ENCODE results near the gene USP7. TPM values are rescaled to one million over a fixed set of nuclear protein-coding genes. Genes with fewer than 3 reads are reported as not detected.
A peak's percentile ranks its signal among the peaks of the same experiment; 100 is the strongest.

USP7 gene
- total RNA-seq, 4 donors from 2014 or later = 125 to 139 (median 130) TPM

DNA sequence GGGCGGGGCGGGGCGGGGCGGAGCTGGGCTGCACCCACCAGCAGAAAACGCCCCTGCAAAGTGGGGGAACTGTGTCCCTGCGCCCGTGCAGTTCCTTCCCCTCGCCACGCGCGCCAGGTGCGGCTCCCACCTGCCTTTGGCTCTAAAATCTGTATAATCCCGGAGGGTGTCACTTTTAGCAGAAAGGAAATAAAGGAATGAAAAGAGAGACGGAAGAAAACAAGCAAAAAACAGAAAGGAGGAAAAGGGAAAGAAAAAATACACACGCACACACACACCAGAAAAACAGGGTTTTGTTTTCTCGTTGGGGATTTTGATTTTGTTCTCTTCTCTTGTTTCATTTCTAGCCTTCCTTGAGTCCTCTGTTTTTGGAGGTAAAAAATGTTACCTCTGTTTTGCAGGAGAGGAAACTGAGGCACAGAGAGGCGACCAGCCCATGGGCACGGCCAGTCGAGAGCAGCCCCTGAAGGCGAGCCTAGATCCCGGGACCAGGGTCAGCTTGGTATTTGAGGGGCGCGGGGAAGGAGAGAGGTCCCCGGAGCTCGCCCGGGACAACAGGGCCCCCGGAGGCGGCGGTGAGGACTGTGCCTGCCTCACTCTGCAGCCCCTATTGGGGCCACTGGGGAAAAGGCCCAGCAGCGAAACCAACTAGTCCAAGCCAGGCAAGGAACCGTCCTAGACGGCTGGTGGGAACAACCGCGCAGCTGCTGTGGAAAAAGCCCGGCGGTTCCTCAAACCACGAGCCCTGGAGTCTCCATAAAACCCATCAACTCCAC lies 94.3 kb downstream of the USP7 start:
- TF ChIP-seq, protein P1, sequence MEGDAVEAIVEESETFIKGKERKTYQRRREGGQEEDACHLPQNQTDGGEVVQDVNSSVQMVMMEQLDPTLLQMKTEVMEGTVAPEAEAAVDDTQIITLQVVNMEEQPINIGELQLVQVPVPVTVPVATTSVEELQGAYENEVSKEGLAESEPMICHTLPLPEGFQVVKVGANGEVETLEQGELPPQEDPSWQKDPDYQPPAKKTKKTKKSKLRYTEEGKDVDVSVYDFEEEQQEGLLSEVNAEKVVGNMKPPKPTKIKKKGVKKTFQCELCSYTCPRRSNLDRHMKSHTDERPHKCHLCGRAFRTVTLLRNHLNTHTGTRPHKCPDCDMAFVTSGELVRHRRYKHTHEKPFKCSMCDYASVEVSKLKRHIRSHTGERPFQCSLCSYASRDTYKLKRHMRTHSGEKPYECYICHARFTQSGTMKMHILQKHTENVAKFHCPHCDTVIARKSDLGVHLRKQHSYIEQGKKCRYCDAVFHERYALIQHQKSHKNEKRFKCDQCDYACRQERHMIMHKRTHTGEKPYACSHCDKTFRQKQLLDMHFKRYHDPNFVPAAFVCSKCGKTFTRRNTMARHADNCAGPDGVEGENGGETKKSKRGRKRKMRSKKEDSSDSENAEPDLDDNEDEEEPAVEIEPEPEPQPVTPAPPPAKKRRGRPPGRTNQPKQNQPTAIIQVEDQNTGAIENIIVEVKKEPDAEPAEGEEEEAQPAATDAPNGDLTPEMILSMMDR (IDR thresholded peaks at IDR 0.05) = peak in 3 of 6 experiments; percentile 16 to 45 (median 22)
- peak in 1 of 2 donors; percentile 11 for TF ChIP-seq POLR2A (IDR thresholded peaks at IDR 0.05)
- no peak for DNase-seq
- Histone ChIP-seq H3K36me3 (no peaks in the 10 kb centered on the region), H3K4me1 (peaks cover 0 to 38% (median 9%) of the 10 kb centered on the region in 4 donors), H3K4me3 (peak overlapping the region; percentile 65 to 73 (median 70)), H3K27ac (peak overlapping the region; percentile 30 to 95 (median 88)), H3K9me3 (no peaks in the 10 kb centered on the region), H3K27me3 (no peaks in the 10 kb centered on the region)

DNA sequence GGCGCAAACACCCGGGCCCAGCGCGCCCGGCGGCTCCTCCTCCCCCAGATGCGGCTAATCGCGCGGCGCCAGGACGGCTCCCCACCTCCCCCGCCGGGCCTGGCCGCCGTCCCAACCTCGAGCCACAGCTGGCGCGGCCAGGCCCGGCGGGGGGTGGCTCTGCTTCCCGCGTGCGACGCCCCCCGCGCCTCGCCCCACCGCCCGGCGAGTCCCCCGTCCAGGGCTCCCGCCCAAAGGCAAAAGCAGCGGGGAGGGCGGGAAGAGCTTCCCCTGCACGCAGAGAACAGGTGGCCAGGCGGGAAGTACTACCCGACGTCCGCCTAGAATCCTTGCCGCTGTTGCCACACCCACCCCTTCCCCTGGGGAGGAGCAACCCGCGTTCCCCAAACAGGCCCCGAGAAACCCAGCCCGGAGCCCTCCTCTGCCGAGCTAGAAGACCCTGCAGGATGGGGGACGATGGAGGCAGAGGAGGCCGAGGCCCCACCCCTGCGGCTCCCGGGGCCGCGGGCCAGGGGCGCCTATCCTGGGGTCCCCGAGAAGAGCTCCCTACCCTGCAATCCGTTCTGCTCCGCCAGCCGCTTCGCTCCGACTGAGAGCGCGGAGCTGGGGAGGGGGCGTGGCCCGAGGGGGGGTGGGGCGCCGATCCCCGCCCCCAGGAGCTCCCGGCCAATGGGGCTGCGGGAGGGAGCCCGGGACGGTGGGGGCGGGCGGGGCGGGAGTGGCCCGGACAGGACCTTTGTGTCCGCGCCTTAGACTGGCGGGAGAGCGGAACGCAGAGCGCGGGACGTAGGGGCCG lies 95.1 kb downstream of the USP7 start, which contains the start of gene CARHSP1:
Gene CARHSP1 (minus strand): TSS at position 591 of the 796 bp plus-strand sequence. CDS start 9,678 bp downstream, outside the sequence.
- DNase-seq = peak; percentile 81 to 96 (median 93)
- Histone ChIP-seq H3K27ac (peak within 1 kb of the TSS; percentile 81 to 95 (median 88)), H3K27me3 (no peaks in the 10 kb centered on the region), H3K4me3 (peak within 1 kb of the TSS; percentile 65 to 73 (median 70)), H3K9me3 (no peaks in the 10 kb centered on the region), H3K36me3 (no peaks in the 10 kb centered on the region), H3K4me1 (peaks cover 0 to 46% (median 9%) of the 10 kb centered on the region in 4 donors)
- TF ChIP-seq POLR2A (IDR thresholded peaks at IDR 0.05) = peak; percentile 33 to 86
- TF ChIP-seq, protein P1 (IDR thresholded peaks at IDR 0.05) = no peak

DNA sequence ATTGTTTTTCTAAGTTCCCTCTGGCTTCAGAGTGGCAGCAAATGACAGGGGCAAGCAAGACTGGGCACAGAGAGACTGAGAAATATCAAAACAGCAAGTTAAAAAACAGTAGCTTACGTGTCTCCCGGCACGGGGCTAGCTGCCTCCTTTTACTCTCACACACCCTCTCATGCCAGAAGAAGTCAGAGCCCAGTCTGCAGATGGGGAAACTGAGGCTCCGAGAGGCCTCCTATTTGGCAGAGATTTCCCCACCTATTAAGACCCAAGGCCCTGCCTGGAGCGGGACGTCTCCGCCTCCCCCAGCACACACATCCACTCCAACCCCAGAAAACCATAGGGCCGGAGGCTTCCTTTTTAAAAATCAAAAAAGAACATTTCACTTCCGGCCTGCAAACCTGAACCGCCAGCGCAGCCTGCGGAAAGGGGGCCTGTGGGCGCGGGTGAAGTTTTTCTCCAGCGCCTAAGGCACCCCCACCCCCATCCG lies 95.7 kb downstream of the USP7 start:
- Histone ChIP-seq H3K27me3 (no peaks in the 10 kb centered on the region), H3K36me3 (no peaks in the 10 kb centered on the region), H3K4me1 (peaks cover 0 to 52% (median 9%) of the 10 kb centered on the region in 4 donors), H3K27ac (peak overlapping the region; percentile 81 to 95 (median 88)), H3K9me3 (no peaks in the 10 kb centered on the region), H3K4me3 (peak overlapping the region; percentile 65 to 73 (median 70))
- peak in 1 of 3 donors; percentile 73 for DNase-seq
- TF ChIP-seq POLR2A (IDR thresholded peaks at IDR 0.05) = no peak
- TF ChIP-seq, protein P1 (IDR thresholded peaks at IDR 0.05) = no peak

DNA sequence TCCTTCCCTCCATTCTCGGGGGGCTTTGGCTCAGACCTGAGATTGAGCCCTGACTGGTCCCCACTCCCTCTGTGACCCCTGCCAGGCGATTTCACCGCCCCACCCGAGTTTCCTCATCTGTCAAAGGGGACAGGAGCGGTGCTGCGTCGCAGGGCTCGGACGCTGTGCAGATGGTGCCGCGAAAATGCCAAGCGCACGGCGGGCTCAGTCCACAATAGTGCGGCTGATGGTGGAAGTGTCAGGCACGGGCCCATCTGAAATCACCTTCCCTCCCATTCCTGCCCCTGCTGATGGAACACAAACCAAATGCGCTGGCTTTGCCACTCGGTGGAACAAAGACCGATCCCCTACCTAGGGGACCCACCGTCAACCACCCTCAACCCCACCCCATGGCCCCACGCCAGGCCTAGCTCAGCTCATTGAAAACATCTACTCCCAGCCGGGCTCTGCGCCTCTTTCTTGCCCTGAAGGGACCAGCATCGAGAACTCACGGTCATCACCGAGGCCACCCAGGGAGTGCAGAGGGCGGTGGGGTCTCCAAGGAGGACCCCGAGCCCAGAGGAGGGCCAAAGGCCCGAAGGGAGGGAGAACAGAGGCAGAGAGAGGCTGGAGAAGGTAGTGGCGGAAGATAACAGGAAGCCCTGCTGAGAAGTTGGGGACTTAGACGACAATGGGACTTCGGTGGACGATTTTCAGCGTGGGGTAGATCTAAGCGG lies 96.3 kb downstream of the USP7 start:
- peak overlapping the region; percentile 81 to 95 (median 88) for H3K27ac ChIP-seq
- H3K36me3 ChIP-seq = no peaks in the 10 kb centered on the region
- H3K4me1 ChIP-seq = peaks cover 1 to 58% (median 9%) of the 10 kb centered on the region in 4 donors
- TF ChIP-seq, protein P1 (IDR thresholded peaks at IDR 0.05) = no peak
- no peak for TF ChIP-seq POLR2A (IDR thresholded peaks at IDR 0.05)
- peak; percentile 33 to 77 (median 70) for DNase-seq
- H3K4me3 ChIP-seq = peak overlapping the region; percentile 65 to 73 (median 70)
- no peaks in the 10 kb centered on the region for H3K27me3 ChIP-seq
- no peaks in the 10 kb centered on the region for H3K9me3 ChIP-seq

DNA sequence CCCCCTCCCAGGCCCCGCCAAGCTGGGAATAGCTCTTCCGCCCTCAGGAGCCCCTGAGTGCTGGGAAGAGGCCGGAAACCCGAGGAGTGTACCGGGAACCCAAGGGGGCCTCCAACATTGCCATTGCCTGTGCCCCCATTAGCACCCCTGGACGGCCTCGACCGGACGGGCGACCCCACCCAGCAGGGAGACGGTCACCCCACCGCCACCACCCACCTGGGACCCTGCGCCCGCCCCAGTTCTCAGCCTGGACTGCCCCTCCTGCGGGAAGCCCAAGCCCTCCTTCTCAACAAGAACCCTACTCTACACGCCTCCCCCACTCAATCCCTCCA lies 96.9 kb downstream of the USP7 start:
- Histone ChIP-seq H3K4me1 (peaks cover 3 to 62% (median 9%) of the 10 kb centered on the region in 4 donors), H3K4me3 (peak overlapping the region; percentile 65 to 73 (median 70)), H3K27me3 (no peaks in the 10 kb centered on the region), H3K9me3 (no peaks in the 10 kb centered on the region), H3K27ac (peak overlapping the region; percentile 81 to 95 (median 88)), H3K36me3 (no peaks in the 10 kb centered on the region)
- no peak for DNase-seq
- TF ChIP-seq, protein P1 (IDR thresholded peaks at IDR 0.05) = no peak
- TF ChIP-seq POLR2A (IDR thresholded peaks at IDR 0.05) = no peak

All from Peyer's patch (tissue), 4 donors.